Right lobe of liver (tissue), 4 donors: Measurements from ENCODE around the gene TRIM2.

Experiments
- POLR2A ChIP-seq: fragments of 450-650 bp; IDR thresholded peaks from one replicate; pipeline ENCODE4 v1.6.1; 2017; ENCODE audit warnings: antibody characterized with exemption, mild to moderate bottlenecking
- TF ChIP-seq, protein P1 (sequence below), 4 donors: fragments of 200-600 bp in 3 of 4; fragments of 450-650 bp in 1 of 4; IDR thresholded peaks; one replicate each; pipeline versions ENCODE4 v1.5.1 to v1.8.0; 2016 to 2022; ENCODE audit warnings: antibody characterized with exemption in 4 of 4, mild to moderate bottlenecking in 2 of 4
- donor health status: DM: no; HTN: no; CAD: no.
- donor health status: DM: no; HTN: no; CAD: no.
- donor health status: DM: no; HTN: yes; CAD: no.

DNA sequence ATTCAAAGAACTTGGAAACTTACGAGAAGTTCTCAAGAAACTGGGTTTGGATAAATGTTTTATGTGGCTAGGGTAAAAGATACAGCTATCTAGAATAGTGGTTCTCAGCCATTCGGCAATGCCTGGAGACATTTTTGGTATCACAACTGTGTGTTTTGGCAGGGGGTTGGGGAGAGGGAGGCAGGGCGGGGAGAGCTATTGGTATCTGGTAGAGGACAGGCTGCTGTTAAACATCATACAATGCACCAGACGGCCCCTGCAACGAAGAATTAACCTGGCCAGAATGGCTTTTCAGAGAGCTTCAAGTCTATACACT lies 89.5 kb downstream of the TRIM2 start:
- TF ChIP-seq, protein P1, sequence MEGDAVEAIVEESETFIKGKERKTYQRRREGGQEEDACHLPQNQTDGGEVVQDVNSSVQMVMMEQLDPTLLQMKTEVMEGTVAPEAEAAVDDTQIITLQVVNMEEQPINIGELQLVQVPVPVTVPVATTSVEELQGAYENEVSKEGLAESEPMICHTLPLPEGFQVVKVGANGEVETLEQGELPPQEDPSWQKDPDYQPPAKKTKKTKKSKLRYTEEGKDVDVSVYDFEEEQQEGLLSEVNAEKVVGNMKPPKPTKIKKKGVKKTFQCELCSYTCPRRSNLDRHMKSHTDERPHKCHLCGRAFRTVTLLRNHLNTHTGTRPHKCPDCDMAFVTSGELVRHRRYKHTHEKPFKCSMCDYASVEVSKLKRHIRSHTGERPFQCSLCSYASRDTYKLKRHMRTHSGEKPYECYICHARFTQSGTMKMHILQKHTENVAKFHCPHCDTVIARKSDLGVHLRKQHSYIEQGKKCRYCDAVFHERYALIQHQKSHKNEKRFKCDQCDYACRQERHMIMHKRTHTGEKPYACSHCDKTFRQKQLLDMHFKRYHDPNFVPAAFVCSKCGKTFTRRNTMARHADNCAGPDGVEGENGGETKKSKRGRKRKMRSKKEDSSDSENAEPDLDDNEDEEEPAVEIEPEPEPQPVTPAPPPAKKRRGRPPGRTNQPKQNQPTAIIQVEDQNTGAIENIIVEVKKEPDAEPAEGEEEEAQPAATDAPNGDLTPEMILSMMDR (IDR thresholded peaks at IDR 0.05): no peak
- no peak for TF ChIP-seq POLR2A
